Activated naive CD4-positive, alpha-beta T cell treated with anti-CD3 and anti-CD28 coated beads, Interleukin-2, amount 10 ng/mL, durations not matched to agents 7 days and 5 days (primary cell): ENCODE measurements around the gene TACR1.
"Not testable (repeated sequence)": the region's sequence is repeated elsewhere in the genome, so short reads cannot be mapped to it uniquely, and the experiment has no call there.

Source experiments
- CTCF ChIA-PET: fragments of 350-600 bp; sonication (Branson Sonifier 250); formaldehyde crosslinking; loops from one replicate; lab custom pipeline; 2021; ENCODE audit warnings: antibody characterized with exemption; lab: Charles Lee
- DNase-seq: peaks from one replicate; pipeline ENCODE4 v3.0.0-alpha.2; 2020
- H3K27ac Mint-ChIP-seq: one replicate; pipeline ENCODE4 v1.8.0; 2021; ENCODE audit warnings: mild to moderate bottlenecking, moderate library complexity, mixed read lengths
- H3K27me3 Mint-ChIP-seq: one replicate; pipeline ENCODE4 v1.8.0; 2021; ENCODE audit warnings: mild to moderate bottlenecking, mixed read lengths
- H3K36me3 Mint-ChIP-seq: one replicate; pipeline ENCODE4 v1.8.0; 2021; ENCODE audit warnings: mixed read lengths
- H3K4me1 Mint-ChIP-seq: one replicate; pipeline ENCODE4 v1.8.0; 2021; ENCODE audit warnings: mixed read lengths
- H3K4me3 Mint-ChIP-seq: one replicate; pipeline ENCODE4 v1.8.0; 2021; ENCODE audit warnings: mild to moderate bottlenecking, moderate library complexity, mixed read lengths
- H3K9me3 Mint-ChIP-seq: one replicate; pipeline ENCODE4 v1.8.0; 2021; ENCODE audit warnings: mixed read lengths

The TACR1 gene

GRCh38 chr2:75146221-75146605 is 53.1 kb downstream of the TACR1 start:
- H3K9me3 Mint-ChIP-seq, DNase-seq, CTCF ChIA-PET, H3K36me3 Mint-ChIP-seq, H3K27ac Mint-ChIP-seq, H3K27me3 Mint-ChIP-seq, H3K4me1 Mint-ChIP-seq, H3K4me3 Mint-ChIP-seq: not testable (repeated sequence)

- CTCF ChIA-PET = no interaction called here
- Mint-ChIP-seq H3K9me3 (no peaks in the 10 kb centered on the region), H3K4me1 (no peaks in the 10 kb centered on the region), H3K36me3 (no peaks in the 10 kb centered on the region), H3K27me3 (peaks cover 4% of the 10 kb centered on the region), H3K4me3 (no peak overlapping the region), H3K27ac (no peak overlapping the region)
- DNase-seq = no peak
Observed at GRCh38 chr2:75142081-75142480, 57.2 kb downstream of the TACR1 start.

GRCh38 chr2:75140288-75140687 is 59.0 kb downstream of the TACR1 start:
- Mint-ChIP-seq H3K9me3 (no peaks in the 10 kb centered on the region), H3K27ac (no peak overlapping the region), H3K4me3 (no peak overlapping the region), H3K4me1 (no peaks in the 10 kb centered on the region), H3K27me3 (peaks cover 4% of the 10 kb centered on the region), H3K36me3 (no peaks in the 10 kb centered on the region)
- CTCF ChIA-PET = no interaction called here
- no peak for DNase-seq

GRCh38 chr2:75139171-75139570 is 60.1 kb downstream of the TACR1 start:
- H3K9me3 Mint-ChIP-seq = no peaks in the 10 kb centered on the region
- H3K4me1 Mint-ChIP-seq = no peaks in the 10 kb centered on the region
- CTCF ChIA-PET = interaction anchor here (0.8 kb wide), 1 partner anchor 19 kb away, joined by 3 read pairs; no protein-coding TSS in a partner anchor
- H3K36me3 Mint-ChIP-seq = no peaks in the 10 kb centered on the region
- peaks cover 4% of the 10 kb centered on the region for H3K27me3 Mint-ChIP-seq
- DNase-seq = no peak
- no peak overlapping the region for H3K27ac Mint-ChIP-seq
- H3K4me3 Mint-ChIP-seq = no peak overlapping the region

- Mint-ChIP-seq H3K27ac (no peak overlapping the region), H3K4me1 (no peaks in the 10 kb centered on the region), H3K4me3 (no peak overlapping the region), H3K9me3 (no peaks in the 10 kb centered on the region), H3K27me3 (peaks cover 4% of the 10 kb centered on the region), H3K36me3 (no peaks in the 10 kb centered on the region)
- no peak for DNase-seq
- CTCF ChIA-PET = no interaction called here
Observed at GRCh38 chr2:75138528-75138927, 60.8 kb downstream of the TACR1 start.

- CTCF ChIA-PET = no interaction called here
- Mint-ChIP-seq H3K27me3 (no peaks in the 10 kb centered on the region), H3K9me3 (no peaks in the 10 kb centered on the region)
Observed at GRCh38 chr2:75135776-75136400, 63.4 kb downstream of the TACR1 start.

GRCh38 chr2:75134860-75135259 is 64.5 kb downstream of the TACR1 start:
- CTCF ChIA-PET = interaction anchor here (0.5 kb wide), 1 partner anchor 1235 kb away, joined by 3 read pairs; no protein-coding TSS in a partner anchor
- Mint-ChIP-seq H3K27ac (no peak overlapping the region), H3K4me3 (no peak overlapping the region), H3K4me1 (no peaks in the 10 kb centered on the region), H3K27me3 (no peaks in the 10 kb centered on the region), H3K9me3 (no peaks in the 10 kb centered on the region), H3K36me3 (no peaks in the 10 kb centered on the region)
- no peak for DNase-seq

More at GRCh38 chr2:75135776-75136400, 63.4 kb downstream of the TACR1 start:
- H3K36me3 Mint-ChIP-seq = no peaks in the 10 kb centered on the region
- H3K4me3 Mint-ChIP-seq = no peak overlapping the region
- H3K4me1 Mint-ChIP-seq = no peaks in the 10 kb centered on the region
- no peak for DNase-seq
- H3K27ac Mint-ChIP-seq = no peak overlapping the region

- no peak overlapping the region for H3K4me3 Mint-ChIP-seq
- H3K27me3 Mint-ChIP-seq = no peaks in the 10 kb centered on the region
- CTCF ChIA-PET = no interaction called here
- no peak for DNase-seq
- no peaks in the 10 kb centered on the region for H3K4me1 Mint-ChIP-seq
- no peaks in the 10 kb centered on the region for H3K9me3 Mint-ChIP-seq
- no peaks in the 10 kb centered on the region for H3K36me3 Mint-ChIP-seq
- H3K27ac Mint-ChIP-seq = no peak overlapping the region
Observed at GRCh38 chr2:75133621-75134570, 65.4 kb downstream of the TACR1 start.

GRCh38 chr2:75130171-75130570 is 69.1 kb downstream of the TACR1 start:
- Mint-ChIP-seq H3K27me3 (no peaks in the 10 kb centered on the region), H3K36me3 (no peaks in the 10 kb centered on the region), H3K4me3 (no peak overlapping the region), H3K27ac (no peak overlapping the region), H3K4me1 (no peaks in the 10 kb centered on the region), H3K9me3 (no peaks in the 10 kb centered on the region)
- CTCF ChIA-PET = interaction anchor here (0.7 kb wide), 2 partner anchors 57 to 77 kb away, joined by 3 read pairs; no protein-coding TSS in a partner anchor
- DNase-seq = no peak

- H3K4me3 Mint-ChIP-seq = no peak overlapping the region
- no peaks in the 10 kb centered on the region for H3K9me3 Mint-ChIP-seq
- H3K27me3 Mint-ChIP-seq = no peaks in the 10 kb centered on the region
- no peak for DNase-seq
- H3K27ac Mint-ChIP-seq = no peak overlapping the region
- CTCF ChIA-PET = no interaction called here
- no peaks in the 10 kb centered on the region for H3K36me3 Mint-ChIP-seq
- no peaks in the 10 kb centered on the region for H3K4me1 Mint-ChIP-seq
Observed at GRCh38 chr2:75123876-75124275, 75.4 kb downstream of the TACR1 start.

GRCh38 chr2:75113231-75113869 is 86.0 kb downstream of the TACR1 start:
- no peak for DNase-seq
- no peaks in the 10 kb centered on the region for H3K36me3 Mint-ChIP-seq
- no peaks in the 10 kb centered on the region for H3K4me1 Mint-ChIP-seq
- no peak overlapping the region for H3K27ac Mint-ChIP-seq
- H3K4me3 Mint-ChIP-seq = no peak overlapping the region
- CTCF ChIA-PET = no interaction called here
- peaks cover 7% of the 10 kb centered on the region for H3K27me3 Mint-ChIP-seq
- no peaks in the 10 kb centered on the region for H3K9me3 Mint-ChIP-seq

- DNase-seq = no peak
- H3K27me3 Mint-ChIP-seq = peaks cover 12% of the 10 kb centered on the region
- H3K27ac Mint-ChIP-seq = no peak overlapping the region
- H3K36me3 Mint-ChIP-seq = no peaks in the 10 kb centered on the region
- H3K4me3 Mint-ChIP-seq = no peak overlapping the region
- H3K4me1 Mint-ChIP-seq = no peaks in the 10 kb centered on the region
- H3K9me3 Mint-ChIP-seq = no peaks in the 10 kb centered on the region
- CTCF ChIA-PET = no interaction called here
Observed at GRCh38 chr2:75108937-75109482, 90.3 kb downstream of the TACR1 start.

GRCh38 chr2:75102011-75102410 is 97.3 kb downstream of the TACR1 start:
- CTCF ChIA-PET = no interaction called here
- H3K4me3 Mint-ChIP-seq = no peak overlapping the region
- H3K27ac Mint-ChIP-seq = no peak overlapping the region
- H3K27me3 Mint-ChIP-seq = peaks cover 8% of the 10 kb centered on the region
- no peaks in the 10 kb centered on the region for H3K36me3 Mint-ChIP-seq
- H3K4me1 Mint-ChIP-seq = no peaks in the 10 kb centered on the region
- peaks cover 3% of the 10 kb centered on the region for H3K9me3 Mint-ChIP-seq
- no peak for DNase-seq

- H3K36me3 Mint-ChIP-seq = no peaks in the 10 kb centered on the region
- H3K27ac Mint-ChIP-seq = no peak overlapping the region
Observed at GRCh38 chr2:75100801-75101151, 98.5 kb downstream of the TACR1 start.

More at GRCh38 chr2:75100801-75101151, 98.5 kb downstream of the TACR1 start:
- no peak overlapping the region for H3K4me3 Mint-ChIP-seq
- peaks cover 3% of the 10 kb centered on the region for H3K9me3 Mint-ChIP-seq
- no peak for DNase-seq
- H3K4me1 Mint-ChIP-seq = no peaks in the 10 kb centered on the region
- H3K27me3 Mint-ChIP-seq = peaks cover 12% of the 10 kb centered on the region
- CTCF ChIA-PET = no interaction called here
